Psoas muscle (tissue), 8 donors: ENCODE results near the gene TRDN. TPM values are rescaled to one million over a fixed set of nuclear protein-coding genes. Genes with fewer than 3 reads are reported as not detected.

Source experiments
- ATAC-seq, 4 donors: fragments of 200-7000 bp; cut with Tn5 transposase; one replicate each; pipeline ENCODE4 v1.9.1; 2020; ENCODE audit warnings: moderate library complexity in 3 of 4, mild to moderate bottlenecking in 2 of 4
- DNase-seq, 2 donors: peaks; one replicate each; pipeline ENCODE4 v3.0.0-alpha.2; 2020
- H3K27ac ChIP-seq: fragments of 200-600 bp; one replicate; pipeline ENCODE4 v1.8.0; 2022
- H3K27me3 ChIP-seq, 3 donors: fragments of 200-600 bp in 1 of 3; one replicate each; pipeline versions ENCODE4 v1.6.1 to v1.8.0; 2013 to 2022; ENCODE audit warnings: low read length in 2 of 3, mild to moderate bottlenecking in 2 of 3, moderate library complexity in 1 of 3; ENCODE audit not compliant: insufficient read depth in 3 of 3
- H3K36me3 ChIP-seq, 2 donors: fragments of 200-600 bp in 1 of 2; one replicate each; pipeline versions ENCODE4 v1.6.1 to v1.8.0; 2013 to 2022; ENCODE audit warnings: low read depth in 1 of 2, mild to moderate bottlenecking in 1 of 2, moderate library complexity in 1 of 2; ENCODE audit not compliant: insufficient read depth in 1 of 2
- H3K4me1 ChIP-seq: fragments of 200-600 bp; one replicate; pipeline ENCODE4 v1.8.0; 2022
- H3K4me3 ChIP-seq: fragments of 200-600 bp; one replicate; pipeline ENCODE4 v1.8.0; 2022; ENCODE audit warnings: mild to moderate bottlenecking
- H3K9me3 ChIP-seq: fragments of 200-600 bp; one replicate; pipeline ENCODE4 v1.8.0; 2022
- WGBS, 3 donors: extraction: QIAGEN DNeasy Blood & Tissue Kit; methylation state at CpG; one replicate each; pipeline versions ENCODE4 v1.1.6 to v1.1.7; 2013; 5-methylcytosine and 5-hydroxymethylcytosine counted together
- intact Hi-C, 2 donors: fragments of 100-400 bp; cut with DNase I; formaldehyde crosslinking; loops; one replicate each; pipeline versions ENCODE4 v1.11.0 to v1.14.2; 2022
- polyA plus RNA-seq, 3 donors: library from polyadenylated mRNA; stranded (reverse); fragments of 200-250 nt; gene quantifications; one replicate each; pipeline ENCODE4 v1.2.3, GENCODE V29; 2013
- total RNA-seq, 4 donors: library from RNA; stranded (reverse); fragmentation: NEBNext Ultra II Directional in 2 of 4; extraction: Animal tissue kit (Norgen Biotek cat#: 25700) in 2 of 4; gene quantifications; one replicate each; pipeline versions ENCODE4 v1.2.1 to v1.2.4, GENCODE V29; 2021 to 2023
- TF ChIP-seq, protein P1 (sequence below): fragments of 200-600 bp; IDR thresholded peaks from one replicate; pipeline ENCODE4 v1.8.0; 2022; ENCODE audit warnings: antibody characterized with exemption
- donor health status: healthy with polysubstance abuse.
- donor health status: DM: no; HTN: no; CAD: no; lungs with moderate emphysema.
- donor health status: Bipolar disorder and iron deficiency.
- donor health status: healthy.
- donor health status: DM: yes; HTN: yes; CAD: no.
- donor health status: DM: no; HTN: no; CAD: no.
- donor health status: DM: no; HTN: no; CAD: no.
- donor health status: DM: yes; HTN: yes; CAD: no.

TRDN gene
- total and polyA plus RNA-seq, 7 donors, result 79.7 to 1,361 (median 399) TPM

DNA sequence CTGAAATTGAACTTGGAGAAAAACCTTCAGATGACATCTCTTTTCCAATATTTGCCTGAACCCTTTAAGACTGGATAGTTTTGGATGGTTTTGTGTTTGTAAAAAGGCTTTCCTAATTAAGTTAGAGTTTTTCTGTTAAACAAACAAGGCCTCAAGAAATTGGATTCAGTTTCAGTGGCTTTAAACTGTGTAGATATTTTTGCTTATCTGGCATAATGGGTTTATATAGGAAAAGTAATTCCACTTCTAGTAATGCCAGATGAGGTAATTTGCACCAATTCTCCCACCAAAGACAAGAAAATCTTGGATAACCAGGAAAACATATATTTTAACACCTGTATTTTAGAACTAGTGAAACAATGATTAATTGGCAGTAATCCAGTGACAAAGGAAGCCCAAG is 12.0 kb upstream of the TRDN start:
- TF ChIP-seq, protein P1, sequence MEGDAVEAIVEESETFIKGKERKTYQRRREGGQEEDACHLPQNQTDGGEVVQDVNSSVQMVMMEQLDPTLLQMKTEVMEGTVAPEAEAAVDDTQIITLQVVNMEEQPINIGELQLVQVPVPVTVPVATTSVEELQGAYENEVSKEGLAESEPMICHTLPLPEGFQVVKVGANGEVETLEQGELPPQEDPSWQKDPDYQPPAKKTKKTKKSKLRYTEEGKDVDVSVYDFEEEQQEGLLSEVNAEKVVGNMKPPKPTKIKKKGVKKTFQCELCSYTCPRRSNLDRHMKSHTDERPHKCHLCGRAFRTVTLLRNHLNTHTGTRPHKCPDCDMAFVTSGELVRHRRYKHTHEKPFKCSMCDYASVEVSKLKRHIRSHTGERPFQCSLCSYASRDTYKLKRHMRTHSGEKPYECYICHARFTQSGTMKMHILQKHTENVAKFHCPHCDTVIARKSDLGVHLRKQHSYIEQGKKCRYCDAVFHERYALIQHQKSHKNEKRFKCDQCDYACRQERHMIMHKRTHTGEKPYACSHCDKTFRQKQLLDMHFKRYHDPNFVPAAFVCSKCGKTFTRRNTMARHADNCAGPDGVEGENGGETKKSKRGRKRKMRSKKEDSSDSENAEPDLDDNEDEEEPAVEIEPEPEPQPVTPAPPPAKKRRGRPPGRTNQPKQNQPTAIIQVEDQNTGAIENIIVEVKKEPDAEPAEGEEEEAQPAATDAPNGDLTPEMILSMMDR, result no peak
- H3K4me1 ChIP-seq, result peaks cover 5% of the 10 kb centered on the region
- no peaks in the 10 kb centered on the region for H3K36me3 ChIP-seq
- DNase-seq, result no peak
- no peaks in the 10 kb centered on the region for H3K27me3 ChIP-seq
- H3K9me3 ChIP-seq, result peaks cover 3% of the 10 kb centered on the region
- no peak for ATAC-seq
- no peak overlapping the region for H3K27ac ChIP-seq
- H3K4me3 ChIP-seq, result no peak overlapping the region
- intact Hi-C loops, result loop anchor here in 1 of 2 donors (10.0 kb wide), 1 partner anchor 56 kb away; no protein-coding TSS in a partner anchor

DNA sequence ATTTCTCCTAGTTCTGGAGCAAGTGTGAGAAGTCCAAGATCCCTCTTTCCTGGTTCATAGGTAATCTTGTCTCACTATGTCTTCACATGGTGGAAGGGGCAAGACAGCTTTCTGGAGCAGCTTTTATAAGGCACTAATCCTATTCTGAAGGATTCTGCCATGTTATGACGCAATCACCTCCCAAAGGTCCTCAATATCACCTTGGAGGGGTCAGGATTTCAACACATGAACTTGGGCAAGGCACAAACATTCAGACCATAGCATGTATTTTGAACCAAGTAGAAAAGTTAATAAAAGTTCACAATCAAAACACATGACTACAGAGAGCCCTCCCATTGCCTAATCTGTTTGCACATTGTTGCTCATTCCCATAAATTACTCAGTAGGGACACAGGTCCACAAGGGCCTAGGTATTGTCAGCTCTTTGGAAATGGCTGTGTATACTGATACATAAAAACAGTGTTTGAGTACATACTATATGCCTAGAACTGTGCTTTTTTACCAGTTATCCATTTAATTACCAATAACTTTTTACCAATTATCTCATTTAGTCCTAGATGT is 11.3 kb upstream of the TRDN start:
- no peaks in the 10 kb centered on the region for H3K27me3 ChIP-seq
- no peaks in the 10 kb centered on the region for H3K36me3 ChIP-seq
- 77 to 94% (median 92%) methylated on average over 1 of the region's 1 CpG for WGBS, 3 donors
- TF ChIP-seq, protein P1, result no peak
- no peak overlapping the region for H3K4me3 ChIP-seq
- intact Hi-C loops, result loop anchor here in 1 of 2 donors (10.0 kb wide), 1 partner anchor 57 kb away; no protein-coding TSS in a partner anchor
- H3K9me3 ChIP-seq, result peaks cover 3% of the 10 kb centered on the region
- no peak for DNase-seq
- peaks cover 5% of the 10 kb centered on the region for H3K4me1 ChIP-seq
- H3K27ac ChIP-seq, result no peak overlapping the region
- peak in 1 of 4 donors; percentile 30 for ATAC-seq

DNA sequence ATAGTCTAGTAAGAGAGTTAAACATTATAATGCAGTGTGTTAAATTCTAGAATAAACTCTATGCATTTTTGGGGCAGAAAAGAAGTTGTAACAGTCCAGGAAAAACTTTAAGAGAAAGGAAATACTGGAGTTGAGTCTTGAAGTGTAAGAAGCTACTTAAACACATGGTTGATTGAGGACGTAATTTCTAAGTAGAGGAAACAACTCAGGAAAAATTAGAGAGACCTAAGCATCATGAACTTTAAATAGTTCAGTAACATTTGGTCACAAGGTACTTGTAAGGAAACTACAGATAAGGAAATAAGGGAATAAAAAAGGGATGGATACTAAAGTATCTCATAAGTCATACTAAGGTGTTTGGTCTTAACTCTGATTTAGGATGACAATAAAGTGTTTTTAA is 4.7 kb upstream of the TRDN start:
- Histone ChIP-seq H3K27me3 (no peaks in the 10 kb centered on the region), H3K27ac (peak overlapping the region; percentile 96), H3K9me3 (no peaks in the 10 kb centered on the region), H3K36me3 (no peaks in the 10 kb centered on the region), H3K4me1 (peaks cover 33% of the 10 kb centered on the region), H3K4me3 (peak overlapping the region; percentile 73)
- DNase-seq (no peak), ATAC-seq (peak in 3 of 4 donors; percentile 62 to 67 (median 64))
- intact Hi-C loops, result loop anchor here in 1 of 2 donors (10.0 kb wide), 1 partner anchor 63 kb away; no protein-coding TSS in a partner anchor
- WGBS, 3 donors, result 18 to 59% (median 21%) methylated on average over 1 of the region's 1 CpG
- TF ChIP-seq, protein P1, result no peak

DNA sequence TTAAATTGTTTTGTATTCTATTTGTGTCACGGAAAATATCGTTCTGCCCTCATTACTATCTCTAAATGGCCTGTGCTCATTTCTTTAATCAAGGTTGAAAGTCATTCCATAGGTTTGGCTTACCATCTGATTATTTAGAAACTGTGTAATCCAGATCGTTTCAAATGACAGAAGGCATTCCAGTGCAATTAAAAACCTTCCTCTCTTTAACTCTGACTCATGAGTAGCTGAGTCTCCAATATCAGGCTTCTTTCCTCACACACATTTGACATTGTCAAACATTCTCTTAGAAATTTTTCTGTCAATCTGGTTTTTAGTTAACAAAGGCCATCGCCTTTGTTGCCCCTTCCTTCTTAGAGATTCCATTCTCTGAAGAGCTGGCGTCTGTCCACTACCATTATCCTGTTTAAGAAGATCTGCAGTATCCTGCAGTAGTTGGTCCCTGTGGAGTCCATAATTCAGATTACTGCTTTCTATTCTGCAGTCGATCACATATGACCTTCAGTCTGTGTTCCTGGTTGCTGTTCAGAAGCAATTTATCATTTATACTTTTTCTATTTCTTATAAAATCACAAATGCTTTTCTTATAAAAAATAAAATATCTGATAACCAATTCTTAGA is 3.9 kb upstream of the TRDN start:
- Histone ChIP-seq H3K9me3 (no peaks in the 10 kb centered on the region), H3K27ac (peak overlapping the region; percentile 96), H3K27me3 (no peaks in the 10 kb centered on the region), H3K36me3 (no peaks in the 10 kb centered on the region), H3K4me3 (peak overlapping the region; percentile 73), H3K4me1 (peaks cover 33% of the 10 kb centered on the region)
- DNase-seq, result no peak
- ATAC-seq, result peak; percentile 65 to 78 (median 76)
- 20 to 24% (median 20%) methylated on average over 6 of the region's 6 CpGs for WGBS, 3 donors
- TF ChIP-seq, protein P1, result no peak
- intact Hi-C loops, result loop anchor here in 1 of 2 donors (10.0 kb wide), 1 partner anchor 64 kb away; no protein-coding TSS in a partner anchor
